HG03439 (cell line): ENCODE data around the gene CMSS1.
"Not testable (repeated sequence)": the region's sequence is repeated elsewhere in the genome, so short reads cannot be mapped to it uniquely, and the experiment has no call there.

Experiments used
- ATAC-seq: cut with Tn5 transposase; IDR thresholded peaks from one replicate; pipeline ENCODE4 v1.9.1; 2021; ENCODE audit warnings: mild to moderate bottlenecking, moderate library complexity; ENCODE audit not compliant: unreplicated experiment

Gene CMSS1

DNA sequence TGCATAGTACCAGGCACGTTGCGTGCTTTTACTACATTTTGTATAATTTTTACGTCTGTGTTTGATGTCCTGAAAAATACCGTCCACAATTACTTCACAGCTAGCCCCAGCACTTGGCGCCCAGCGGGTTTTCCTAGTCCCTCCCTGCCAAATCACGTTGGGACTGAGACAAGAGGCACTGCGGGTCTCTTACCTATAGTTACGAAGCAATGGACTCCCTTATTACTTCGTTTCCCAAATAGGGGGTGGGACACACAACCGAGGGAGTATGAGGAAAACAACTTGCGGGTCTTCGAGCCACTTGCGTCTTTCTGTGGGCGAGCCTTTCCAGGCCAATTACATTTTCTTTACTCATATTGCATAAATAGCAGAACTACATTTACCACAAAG, 620 bp upstream of the CMSS1 start:
- ATAC-seq = no peak

GRCh38 chr3:99818818-99819217, 1.2 kb downstream of the CMSS1 start:
- no peak for ATAC-seq

- no peak for ATAC-seq
These were observed 6.4 kb downstream of the CMSS1 start for GRCh38 chr3:99823723-99824711.

DNA sequence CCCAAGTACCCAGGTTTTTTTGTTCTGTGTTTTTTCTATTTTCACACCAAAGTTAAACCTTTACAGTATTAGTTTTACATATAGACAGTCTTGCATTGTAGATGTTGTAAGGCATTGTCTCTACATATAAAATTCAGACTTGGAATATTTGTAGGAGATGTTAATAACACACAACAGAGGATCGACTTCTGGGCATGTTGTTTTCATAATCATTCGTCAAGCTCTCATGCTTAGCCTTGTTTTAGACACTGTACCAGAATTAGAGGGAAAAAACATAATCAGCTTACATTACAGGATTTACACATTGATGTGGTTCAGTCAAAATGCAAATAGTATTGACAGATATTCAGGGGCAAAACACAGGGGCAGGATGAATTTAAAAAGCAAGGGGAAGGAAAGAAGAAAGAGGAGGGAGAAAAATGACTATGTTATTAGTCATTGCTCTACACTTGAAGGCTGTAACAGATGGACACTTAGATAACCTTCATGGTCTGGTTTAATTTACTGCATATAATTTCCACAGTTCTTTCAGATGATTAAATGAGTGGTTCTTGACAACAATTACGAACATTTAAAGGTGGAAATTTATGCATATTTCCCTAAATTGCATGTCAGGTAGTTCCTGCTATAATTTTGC, 7.5 kb downstream of the CMSS1 start:
- no peak for ATAC-seq

DNA sequence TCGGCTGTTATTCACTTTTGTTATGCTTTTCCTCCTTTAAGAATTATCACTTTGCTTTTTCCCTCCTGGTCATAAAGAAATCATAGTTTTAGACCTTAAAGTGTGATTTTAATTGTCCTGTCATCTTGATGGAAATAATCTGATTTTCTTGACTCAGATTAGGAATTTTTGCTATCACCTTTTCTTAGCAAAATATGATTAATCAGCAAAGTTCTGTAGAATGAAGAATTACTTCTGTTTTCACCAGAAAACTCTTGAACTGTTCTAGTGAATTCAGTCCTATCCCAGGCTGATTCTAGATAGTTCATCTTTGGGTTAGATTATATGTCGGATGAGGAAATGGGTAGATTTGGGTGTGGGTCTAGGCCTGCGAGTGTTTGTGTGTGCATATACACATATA, 12.2 kb downstream of the CMSS1 start:
- ATAC-seq = no peak

GRCh38 chr3:99833617-99834205, 16.0 kb downstream of the CMSS1 start:
- no peak for ATAC-seq

DNA sequence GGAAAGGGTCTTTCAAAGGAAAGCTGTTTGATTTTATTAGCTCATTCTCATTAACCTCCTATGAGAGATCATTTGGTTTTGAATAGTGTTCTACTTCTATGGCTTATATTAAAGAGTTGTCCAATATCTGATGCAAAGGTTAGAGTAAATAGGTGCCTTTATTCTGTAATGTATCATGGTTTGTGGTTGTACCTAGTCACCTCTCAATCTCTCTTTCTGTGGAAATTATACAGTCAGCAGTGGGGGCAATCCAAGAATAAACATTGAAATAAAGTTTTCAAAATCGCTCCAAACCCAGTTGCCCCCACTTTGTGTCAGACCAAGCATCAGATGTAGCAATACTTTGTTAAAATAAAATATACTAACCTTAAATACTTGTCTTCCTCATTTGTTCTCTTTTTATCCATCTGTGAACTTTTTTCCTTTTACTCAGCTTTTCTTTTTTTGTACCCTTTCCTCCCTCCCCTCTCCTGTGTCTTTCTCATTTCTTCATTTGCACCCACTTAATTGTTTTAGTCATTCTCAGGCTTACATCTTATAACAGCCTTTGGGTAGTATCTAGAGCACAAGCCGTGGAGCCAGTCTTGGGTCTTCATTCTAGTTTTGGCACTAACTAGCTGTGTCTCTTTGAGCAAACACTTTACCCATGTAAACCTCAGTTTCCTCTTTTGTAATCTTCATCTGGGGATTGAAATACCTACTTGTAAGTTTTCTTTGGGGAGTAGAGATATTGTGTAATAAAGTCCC, 16.7 kb downstream of the CMSS1 start:
- ATAC-seq = no peak

GRCh38 chr3:99836681-99837080, 19.0 kb downstream of the CMSS1 start:
- no peak for ATAC-seq

DNA sequence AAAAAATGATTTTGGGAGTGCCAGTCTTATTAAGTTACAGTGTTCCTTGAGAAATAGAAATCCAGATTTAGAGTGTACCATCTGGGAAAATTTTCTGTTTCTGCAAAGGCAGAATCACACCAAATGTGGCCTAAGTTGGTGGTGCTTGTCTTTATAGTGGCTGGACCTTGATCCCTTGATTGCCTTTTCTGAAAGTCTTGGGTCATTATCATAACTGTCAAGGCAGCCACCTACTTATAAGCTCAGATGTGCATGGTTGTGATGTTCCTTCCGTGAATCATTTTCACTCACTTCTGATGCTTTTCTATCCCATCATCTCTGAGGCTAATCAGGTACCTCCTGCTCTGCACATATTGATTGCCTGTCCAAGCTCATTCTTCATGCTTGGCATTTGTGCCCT, 20.1 kb downstream of the CMSS1 start:
- no peak for ATAC-seq

DNA sequence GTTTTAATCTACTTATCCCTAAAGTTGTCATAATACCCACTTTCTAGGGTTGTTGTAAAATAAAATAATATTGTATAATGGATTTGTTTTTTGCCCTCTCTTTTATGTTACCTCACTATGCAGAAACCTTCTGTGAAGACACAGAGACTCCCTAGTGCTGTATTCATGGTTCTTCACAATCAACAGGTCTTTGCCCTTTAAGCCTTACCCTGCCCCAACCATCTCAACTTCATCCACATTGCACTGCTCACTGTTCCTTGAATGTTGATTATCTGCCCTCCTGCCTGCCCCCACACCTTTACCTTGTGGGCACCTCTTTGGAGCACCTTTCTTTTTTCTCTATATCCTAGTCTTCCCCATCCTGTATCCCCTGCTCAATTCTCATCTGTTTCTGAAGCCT, 21.1 kb downstream of the CMSS1 start:
- ATAC-seq = no peak

- no peak for ATAC-seq
These were observed 22.0 kb downstream of the CMSS1 start for GRCh38 chr3:99839613-99840012.

GRCh38 chr3:99841949-99842348, 24.3 kb downstream of the CMSS1 start:
- not testable (repeated sequence) for ATAC-seq

DNA sequence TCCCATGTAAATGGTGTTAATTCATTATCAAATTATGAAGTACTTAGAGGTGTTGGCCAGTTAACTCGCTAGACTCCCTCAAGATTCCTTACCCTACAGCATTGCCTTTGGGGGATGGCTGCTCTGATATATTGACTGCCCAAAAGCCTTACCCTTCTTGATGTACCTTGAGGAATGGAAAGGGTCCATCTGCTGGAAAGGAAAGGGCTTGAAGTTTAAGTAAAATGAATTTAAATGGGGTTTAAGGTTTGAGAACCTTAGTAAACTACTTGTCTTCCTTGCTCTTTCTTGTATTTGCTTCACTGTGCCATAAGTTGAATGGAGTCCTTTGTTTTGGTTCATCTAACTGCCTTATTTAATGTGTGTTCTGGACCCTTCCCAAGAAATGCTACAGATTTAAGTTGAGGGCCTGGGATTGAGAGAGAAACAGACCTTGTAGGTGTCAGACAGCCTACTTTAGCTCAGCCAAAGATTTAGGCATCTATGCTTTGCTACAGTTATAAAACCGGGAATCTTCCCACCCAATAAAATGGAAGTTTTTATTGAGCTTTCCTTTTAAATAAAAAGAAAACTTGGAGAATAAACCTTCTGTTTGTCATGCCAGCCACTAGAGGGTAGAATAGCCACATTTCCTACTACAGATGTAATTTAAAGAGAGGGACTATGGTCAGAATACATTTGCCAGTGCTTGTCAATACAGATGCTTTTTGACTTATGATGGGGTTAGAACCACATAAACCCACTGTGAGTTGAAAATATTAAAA, 25.3 kb downstream of the CMSS1 start:
- ATAC-seq = no peak

GRCh38 chr3:99843590-99844258, 26.1 kb downstream of the CMSS1 start:
- ATAC-seq = no peak

DNA sequence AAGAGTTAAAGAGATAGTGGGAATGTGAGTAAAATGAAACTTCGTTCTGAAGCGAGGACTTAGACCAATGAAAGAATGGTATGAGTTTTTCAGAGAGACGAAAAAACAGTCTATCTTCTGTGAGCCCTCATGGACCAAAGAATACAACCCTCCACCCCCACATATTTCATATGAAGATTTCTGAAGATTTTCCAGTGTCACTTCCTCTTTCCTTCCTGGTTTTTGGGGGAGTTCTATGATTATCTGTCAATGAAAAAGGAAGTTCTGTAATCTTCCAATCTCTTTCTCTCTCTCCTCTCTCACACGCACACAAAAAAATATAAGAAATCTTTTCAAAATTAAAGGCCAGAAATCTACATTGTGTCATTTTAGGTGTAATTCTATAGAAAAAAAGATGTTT, 27.7 kb downstream of the CMSS1 start:
- no peak for ATAC-seq

DNA sequence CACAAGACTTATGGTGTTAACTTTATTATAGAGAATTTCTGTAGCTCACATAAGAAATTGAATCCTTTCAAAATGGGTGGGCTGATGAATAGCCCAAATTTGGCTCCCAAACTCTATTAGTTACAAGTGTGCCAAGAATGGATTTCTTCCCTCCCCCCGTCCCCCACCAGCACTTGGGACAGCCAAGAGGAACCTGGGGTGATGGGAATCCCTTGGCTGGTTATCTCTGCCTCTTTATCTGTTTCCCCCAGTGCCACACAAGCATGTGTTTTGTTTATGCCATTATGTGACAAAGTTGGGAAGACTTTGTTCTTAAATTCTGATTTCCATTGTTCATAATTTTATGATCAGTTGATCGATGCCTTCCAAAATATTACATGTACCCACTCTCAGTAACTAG, 28.3 kb downstream of the CMSS1 start:
- no peak for ATAC-seq

DNA sequence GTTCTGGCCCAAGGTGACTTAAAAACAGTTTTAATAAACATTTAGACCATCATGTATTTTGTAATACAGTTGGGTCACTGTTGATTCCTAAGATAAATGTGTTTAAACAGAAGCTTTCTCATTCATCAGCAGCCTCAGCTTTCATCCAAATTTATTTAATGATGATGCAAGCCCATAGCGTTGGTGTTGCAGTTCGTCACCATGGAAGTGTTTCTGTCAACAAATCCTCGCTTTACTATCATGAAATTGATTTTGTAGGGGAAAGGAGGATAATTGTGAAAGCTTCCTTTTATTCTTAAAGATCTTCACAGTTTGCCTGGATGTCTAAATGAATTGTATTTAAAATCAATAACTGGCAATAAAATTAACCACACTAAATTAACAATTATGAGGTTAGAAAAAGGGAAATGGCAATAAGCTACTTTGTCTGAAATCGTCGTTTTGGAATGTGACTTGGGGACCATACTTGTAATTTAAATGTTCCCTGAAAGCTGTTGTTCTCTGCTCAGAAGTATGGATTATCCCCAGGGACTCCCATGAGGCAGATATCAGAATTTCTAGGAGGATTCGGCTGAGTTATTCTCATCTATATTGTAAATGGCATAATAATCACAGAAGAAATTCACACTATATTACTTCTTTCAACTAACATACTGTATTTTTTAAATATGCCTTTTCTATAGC, 29.0 kb downstream of the CMSS1 start:
- ATAC-seq = no peak

DNA sequence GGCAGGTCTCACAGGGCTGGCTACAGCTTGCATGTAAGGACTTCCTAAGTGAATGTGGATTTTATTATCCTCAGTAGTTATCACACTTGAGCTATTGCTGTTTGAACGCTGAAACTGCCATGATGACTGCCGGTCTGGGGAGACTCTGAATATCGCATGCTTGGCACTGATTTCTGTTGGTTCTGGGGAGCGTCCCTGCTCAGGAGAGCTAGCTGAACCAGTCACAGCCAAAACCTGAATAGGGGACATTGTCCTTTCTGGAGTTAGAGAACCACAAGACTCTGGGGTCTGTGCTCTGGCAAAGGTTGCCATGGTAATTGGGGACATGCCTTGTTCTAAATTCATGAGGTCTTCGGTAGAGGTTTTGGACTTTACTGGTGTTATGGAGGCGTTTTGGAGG, 30.8 kb downstream of the CMSS1 start:
- ATAC-seq = no peak

GRCh38 chr3:99850608-99851007, 32.9 kb downstream of the CMSS1 start:
- no peak for ATAC-seq
